ENCODE measurements around the gene NFYC. TPM values are rescaled to one million over a fixed set of nuclear protein-coding genes. Genes with fewer than 3 reads are reported as not detected.
A peak's percentile ranks its signal among the peaks of the same experiment; 100 is the strongest.

The NFYC gene
- total RNA-seq, 1 donor from 2014 or later: 19.2 TPM

GRCh38 chr1:40798366-40799281 lies 107.1 kb downstream of the NFYC start:
- DNase-seq: no peak

DNA sequence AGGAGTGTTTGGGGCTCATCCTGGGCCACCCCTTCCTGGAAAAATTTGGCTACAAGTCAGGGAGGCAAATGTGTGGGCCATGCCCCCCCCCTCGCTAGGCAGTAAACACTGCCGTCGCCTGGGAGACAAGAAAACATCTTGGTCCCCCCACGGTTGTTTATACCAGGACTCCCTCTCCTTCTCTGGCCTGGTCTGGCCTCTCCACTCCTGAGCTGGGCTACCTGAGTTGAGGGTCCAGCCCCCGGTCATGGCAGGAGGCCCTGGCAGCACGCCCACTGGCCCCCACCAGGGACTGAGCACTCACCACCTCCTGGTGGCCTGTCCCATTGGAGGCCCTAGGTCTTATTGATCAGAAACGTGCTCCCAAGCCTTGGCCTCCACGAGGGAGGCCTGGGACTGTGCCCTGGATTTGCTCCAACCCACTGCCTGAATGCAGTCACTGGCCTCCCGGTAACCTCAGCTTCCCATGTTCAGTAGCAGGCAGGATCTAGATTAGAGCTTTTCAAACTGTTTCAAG lies 107.9 kb downstream of the NFYC start:
- DNase-seq: no peak

DNA sequence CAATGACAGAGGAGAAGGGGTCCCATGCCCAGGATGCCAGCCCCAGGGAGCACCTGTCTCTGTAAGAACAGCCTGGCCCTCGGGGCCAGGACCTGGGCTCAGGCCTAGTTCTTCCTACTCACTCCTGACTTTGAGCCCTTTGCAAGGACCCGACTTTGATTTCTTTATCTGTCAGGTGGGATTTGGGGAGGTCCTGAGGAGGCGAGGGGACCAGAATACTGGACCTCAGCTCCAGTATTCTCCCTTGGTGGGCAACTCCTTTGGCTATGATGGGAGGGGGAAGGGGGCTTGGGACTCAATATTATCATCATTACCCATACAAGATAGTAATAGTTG lies 110.2 kb downstream of the NFYC start:
- DNase-seq: no peak

GRCh38 chr1:40802078-40802741 lies 110.7 kb downstream of the NFYC start:
- peak; percentile 80 for DNase-seq

GRCh38 chr1:40802742-40803113 lies 111.2 kb downstream of the NFYC start:
- no peak for DNase-seq

- no peak for DNase-seq
Measured at GRCh38 chr1:40803447-40803846, 111.9 kb downstream of the NFYC start.

DNA sequence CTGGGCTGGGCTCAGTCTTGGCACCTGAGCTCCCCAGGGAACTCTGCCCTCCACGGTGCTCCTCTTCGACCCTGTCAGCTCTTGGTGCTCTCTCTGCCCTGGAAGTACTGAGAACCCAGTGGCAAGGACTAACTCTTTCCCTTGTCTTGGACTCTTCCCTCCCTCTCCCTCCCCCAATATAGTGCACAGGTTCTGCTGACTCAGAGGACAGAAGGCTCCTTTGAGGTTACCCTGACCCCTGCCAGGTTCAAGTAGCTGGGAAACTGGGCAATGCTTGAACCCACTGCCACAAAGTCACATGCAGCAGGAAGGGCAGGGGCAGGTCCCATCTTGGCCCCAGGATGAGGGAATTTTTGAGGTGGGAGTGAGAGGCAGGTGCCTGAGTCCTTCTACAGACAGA lies 112.4 kb downstream of the NFYC start:
- DNase-seq: no peak

GRCh38 chr1:40806240-40806639 lies 114.7 kb downstream of the NFYC start:
- DNase-seq: no peak

GRCh38 chr1:40806731-40807695 lies 115.5 kb downstream of the NFYC start:
- no peak for DNase-seq

DNA sequence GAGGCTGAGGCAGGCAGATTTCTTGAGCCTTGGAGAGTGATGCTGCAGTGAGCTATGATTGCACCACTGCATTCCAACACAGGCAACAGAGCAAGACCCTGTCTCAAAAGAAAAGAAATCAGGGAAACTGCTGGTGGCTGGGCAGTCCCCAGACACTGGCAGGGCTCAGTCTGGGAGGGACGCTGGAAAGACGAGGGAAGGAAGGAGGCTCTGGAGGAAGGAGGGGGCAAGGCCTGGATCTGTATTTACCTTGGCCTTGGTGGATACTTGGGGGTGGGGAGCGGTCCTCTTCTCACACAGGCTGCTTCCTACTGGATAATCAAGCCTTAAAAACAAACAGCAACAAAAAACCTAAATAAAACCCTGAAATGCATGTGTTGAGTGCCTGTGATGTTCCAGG lies 116.5 kb downstream of the NFYC start:
- no peak for DNase-seq

DNA sequence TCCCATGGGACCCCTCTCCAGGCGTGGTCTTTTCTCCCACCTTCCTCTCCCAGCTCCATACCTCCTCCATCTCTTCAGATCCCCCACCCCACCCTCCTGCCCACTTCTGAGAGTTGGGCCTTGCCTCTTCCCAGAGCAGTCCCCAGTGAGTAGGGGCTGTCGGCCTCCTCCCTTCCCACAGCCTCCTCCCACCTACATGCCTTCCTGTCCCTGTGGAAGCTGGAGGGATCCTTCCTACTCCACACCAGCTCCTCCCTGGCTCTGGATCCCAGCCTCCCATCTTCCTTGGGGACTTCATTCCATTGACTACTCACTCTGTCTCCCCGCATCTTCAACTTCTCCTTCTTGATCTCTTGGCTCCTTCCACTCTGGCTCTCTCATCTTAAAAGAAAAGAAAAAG lies 116.9 kb downstream of the NFYC start:
- DNase-seq: no peak

DNA sequence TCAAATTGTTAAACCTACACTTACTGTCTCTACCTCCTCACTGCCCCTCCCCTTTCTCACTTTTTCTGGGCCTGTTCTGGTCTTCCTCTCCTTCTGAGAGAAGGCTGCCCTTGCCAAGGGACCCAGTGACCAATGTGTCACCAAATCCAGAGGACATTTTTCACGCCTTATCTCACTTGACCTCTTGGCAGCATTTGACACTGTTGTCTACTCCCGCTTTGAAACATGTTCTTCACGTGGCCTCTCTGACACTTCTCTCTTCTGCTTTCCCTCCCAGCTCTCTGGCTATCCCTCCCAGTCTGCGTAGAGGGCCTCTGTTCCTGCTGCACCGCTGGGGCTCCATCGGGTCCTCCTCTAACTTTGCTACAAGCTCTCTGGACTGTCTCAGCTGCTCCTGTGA lies 117.4 kb downstream of the NFYC start:
- no peak for DNase-seq

DNA sequence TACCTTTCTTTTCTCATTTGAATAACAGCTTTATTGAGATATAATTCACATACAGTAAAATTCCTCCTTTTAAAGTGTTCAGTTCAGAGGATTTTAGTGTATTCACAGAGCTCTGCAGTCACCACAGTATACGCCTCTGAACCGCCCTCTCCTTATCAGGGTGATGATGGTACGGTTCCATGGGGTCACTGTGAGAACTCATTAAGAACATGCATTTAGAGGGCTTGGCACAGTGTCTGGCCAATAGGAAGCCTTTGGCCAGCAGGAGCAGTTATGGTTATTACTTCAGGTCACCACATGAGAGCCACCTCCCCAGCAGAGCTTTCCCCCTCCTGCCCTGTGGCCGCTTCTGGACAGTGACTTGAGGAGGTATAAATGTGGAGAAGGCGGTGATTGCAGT lies 119.4 kb downstream of the NFYC start:
- DNase-seq: no peak

DNA sequence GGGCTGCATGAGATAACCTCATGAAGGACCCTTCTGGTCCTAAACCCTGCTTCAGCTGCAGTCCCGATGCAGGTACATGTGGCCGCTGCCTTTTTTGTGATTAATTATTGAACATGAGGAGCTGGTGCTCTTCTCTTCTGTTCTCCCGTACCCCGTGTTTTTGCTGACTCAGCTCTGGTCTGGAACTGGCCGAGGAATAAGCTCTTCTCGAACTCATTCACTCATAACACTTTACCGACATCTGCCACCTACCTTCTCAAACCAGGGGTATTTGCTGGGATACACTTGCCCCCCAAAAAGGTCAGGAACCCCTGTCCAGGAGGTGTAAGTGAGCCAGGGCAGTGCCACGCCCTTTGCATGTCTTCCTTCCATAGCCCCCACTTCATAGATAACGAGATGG lies 123.9 kb downstream of the NFYC start:
- no peak for DNase-seq

DNA sequence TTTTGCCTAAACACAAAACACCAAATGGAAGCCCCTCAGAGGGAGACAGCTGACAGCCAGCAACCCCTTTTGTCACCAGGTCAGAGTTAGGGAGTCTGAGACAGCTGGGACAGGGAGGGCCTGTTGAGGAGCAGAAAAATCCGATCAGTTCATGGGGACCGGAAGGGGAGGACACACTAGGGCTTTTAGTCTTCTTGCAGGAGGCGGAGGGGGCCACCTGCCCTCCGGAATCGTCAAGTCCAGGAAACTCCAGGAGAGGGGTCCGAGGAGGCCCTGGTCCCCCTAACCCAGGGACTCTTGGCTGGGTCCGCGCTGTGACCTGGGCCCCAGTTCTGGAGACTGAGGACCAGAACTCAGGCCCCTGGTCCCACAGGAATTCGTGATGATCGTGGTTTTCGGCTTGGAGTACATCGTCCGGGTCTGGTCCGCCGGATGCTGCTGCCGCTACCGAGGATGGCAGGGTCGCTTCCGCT lies 126.3 kb downstream of the NFYC start:
- DNase-seq: no peak

DNA sequence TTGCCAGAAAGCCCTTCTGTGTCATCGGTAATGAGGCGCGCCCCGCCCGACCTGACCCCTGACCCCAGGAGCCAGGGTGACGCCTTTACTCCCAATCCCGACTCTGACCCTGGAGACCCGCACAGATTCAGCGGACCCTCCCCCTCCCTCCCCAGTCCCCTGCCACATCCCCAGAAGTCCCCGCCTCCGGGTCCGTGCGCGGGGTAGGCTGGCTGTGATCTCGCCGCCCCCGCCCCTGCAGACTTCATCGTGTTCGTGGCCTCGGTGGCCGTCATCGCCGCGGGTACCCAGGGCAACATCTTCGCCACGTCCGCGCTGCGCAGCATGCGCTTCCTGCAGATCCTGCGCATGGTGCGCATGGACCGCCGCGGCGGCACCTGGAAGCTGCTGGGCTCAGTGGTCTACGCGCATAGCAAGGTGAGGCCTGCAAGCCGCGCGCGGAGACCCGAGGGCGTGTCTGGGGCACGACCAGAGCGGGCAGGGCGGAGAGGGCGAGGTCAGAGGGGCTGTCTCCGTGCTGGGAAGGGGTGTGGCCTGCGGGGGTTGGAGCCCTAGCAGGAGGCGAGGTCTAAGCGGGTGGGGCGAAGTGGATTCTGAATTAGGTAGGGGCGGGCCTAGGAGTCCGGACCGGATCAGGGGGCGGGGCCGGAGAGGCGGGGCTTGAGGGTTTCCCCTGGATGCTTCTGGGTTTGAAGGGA lies 126.9 kb downstream of the NFYC start:
- peak; percentile 19 for DNase-seq

DNA sequence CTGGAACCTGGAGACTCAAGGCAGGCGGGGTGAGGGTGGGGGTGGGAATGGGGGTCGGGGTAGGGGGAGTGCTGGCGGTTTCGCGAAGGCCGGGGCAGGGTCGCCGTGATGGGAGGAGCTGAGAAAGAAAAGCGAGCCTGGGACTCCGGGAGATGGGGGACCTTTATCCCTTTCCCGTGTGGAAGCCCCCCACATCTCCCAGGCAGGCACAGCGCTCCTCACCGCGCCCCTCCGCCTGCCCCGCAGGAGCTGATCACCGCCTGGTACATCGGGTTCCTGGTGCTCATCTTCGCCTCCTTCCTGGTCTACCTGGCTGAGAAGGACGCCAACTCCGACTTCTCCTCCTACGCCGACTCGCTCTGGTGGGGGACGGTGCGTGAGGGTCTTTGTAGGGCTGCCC lies 127.6 kb downstream of the NFYC start:
- DNase-seq: no peak

- no peak for DNase-seq
Measured at GRCh38 chr1:40820251-40820797, 128.8 kb downstream of the NFYC start.

Measured in dermis blood vessel endothelial cell (primary cell).